B cell (primary cell): ENCODE measurements around the gene TRIM41. TPM values are rescaled to one million over a fixed set of nuclear protein-coding genes. Genes with fewer than 3 reads are reported as not detected.

ENCODE experiments used
- ATAC-seq: fragments of 200-7000 bp; cut with Tn5 transposase; one replicate; pipeline ENCODE4 v1.10.0; 2021; ENCODE audit warnings: low read depth, mild to moderate bottlenecking, moderate number of reproducible peaks, moderate library complexity
- CTCF ChIA-PET: fragments of 350-600 bp; sonication (Branson Sonifier 250); formaldehyde crosslinking; loops from one replicate; lab custom pipeline; 2021; ENCODE audit warnings: antibody characterized with exemption, inconsistent platforms; lab: Charles Lee
- POLR2A ChIA-PET: fragments of 350-600 bp; sonication (Branson Sonifier 250); formaldehyde crosslinking; loops from one replicate; lab custom pipeline; 2021; ENCODE audit warnings: antibody characterized with exemption; lab: Charles Lee
- DNase-seq: peaks from one replicate; pipeline ENCODE4 v3.0.0; 2013
- H2AFZ ChIP-seq: 2 replicates; pipeline ENCODE4 v1.6.1; 2012; ENCODE audit warnings: mild to moderate bottlenecking, low read depth, low read length; ENCODE audit not compliant: insufficient read depth, poor library complexity, severe bottlenecking
- H3K27ac ChIP-seq, 2 donors: 1 replicate in 1 of 2; 2 replicates in 1 of 2; pipeline ENCODE4 v1.5.1; 2012 to 2013; ENCODE audit warnings: low read length in 2 of 2, mild to moderate bottlenecking in 2 of 2, moderate library complexity in 1 of 2
- H3K27me3 ChIP-seq, 4 experiments: fragments of 200-600 bp in 1 of 4; sonication (generic) in 1 of 4; replicated peaks in 1 of 4; 1 replicate in 2 of 4; 2 replicates in 2 of 4; pipeline versions ENCODE4 v1.6.1 to v1.7.0; 2013 to 2016; ENCODE audit warnings: low read length in 3 of 4, mild to moderate bottlenecking in 2 of 4, mixed read lengths in 1 of 4, moderate library complexity in 1 of 4; ENCODE audit not compliant: insufficient read depth in 4 of 4, control insufficient read depth in 3 of 4; ENCODE audit errors: control extremely low read depth in 1 of 4
- H3K36me3 ChIP-seq, 2 experiments: replicated peaks in 1 of 2; 1 replicate in 1 of 2; 2 replicates in 1 of 2; pipeline versions ENCODE4 v1.6.1 to v1.7.1; 2013; ENCODE audit warnings: low read length in 1 of 2; ENCODE audit not compliant: insufficient read depth in 2 of 2, control insufficient read depth in 1 of 2; ENCODE audit errors: control extremely low read depth in 1 of 2, extremely low read depth in 1 of 2
- H3K4me1 ChIP-seq, 2 donors: fragments of 200-600 bp in 1 of 2; sonication (generic) in 1 of 2; 1 replicate in 1 of 2; 2 replicates in 1 of 2; pipeline versions ENCODE4 v1.5.1 to v1.6.1; 2013 to 2017; ENCODE audit warnings: low read length in 2 of 2; ENCODE audit not compliant: control insufficient read depth in 2 of 2, insufficient read depth in 2 of 2
- H3K4me2 ChIP-seq: replicated peaks from 2 replicates; pipeline ENCODE3; 2012; ENCODE audit warnings: mild to moderate bottlenecking, low read depth, low read length; ENCODE audit not compliant: poor library complexity, severe bottlenecking
- H3K4me3 ChIP-seq, 5 experiments: fragments of 200-600 bp in 1 of 5; sonication (generic) in 1 of 5; 1 replicate in 3 of 5; 2 replicates in 2 of 5; pipeline versions ENCODE4 v1.5.1 to v1.7.0; 2011 to 2016; ENCODE audit warnings: low read length in 4 of 5, mild to moderate bottlenecking in 4 of 5, low read depth in 2 of 5, control low read depth in 1 of 5, moderate library complexity in 1 of 5; ENCODE audit not compliant: insufficient read depth in 1 of 5; ENCODE audit errors: control extremely low read depth in 1 of 5, extremely low read depth in 1 of 5
- H3K79me2 ChIP-seq: fragments of 200-600 bp; sonication (generic); one replicate; pipeline ENCODE4 v1.6.0; 2016; ENCODE audit warnings: low read length; ENCODE audit not compliant: control insufficient read depth, insufficient read depth
- H3K9ac ChIP-seq: fragments of 200-600 bp; sonication (generic); 2 replicates; pipeline ENCODE4 v1.6.1; 2017; ENCODE audit warnings: mild to moderate bottlenecking, low read length, moderate library complexity
- H3K9me3 ChIP-seq, 3 donors: one replicate each; pipeline versions ENCODE4 v1.6.1 to v1.7.1; 2013; ENCODE audit warnings: low read length in 2 of 3; ENCODE audit not compliant: control insufficient read depth in 2 of 3, insufficient read depth in 1 of 3; ENCODE audit errors: control extremely low read depth in 1 of 3
- H4K20me1 ChIP-seq: 2 replicates; pipeline ENCODE4 v1.6.0; 2012; ENCODE audit warnings: mild to moderate bottlenecking, low read length; ENCODE audit not compliant: insufficient read depth, control insufficient read depth, poor library complexity, severe bottlenecking
- H3K27ac Mint-ChIP-seq: one replicate; pipeline ENCODE4 v1.8.0; 2021; ENCODE audit warnings: mixed read lengths
- H3K27me3 Mint-ChIP-seq: one replicate; pipeline ENCODE4 v1.8.0; 2021; ENCODE audit warnings: mixed read lengths
- H3K4me1 Mint-ChIP-seq: one replicate; pipeline ENCODE4 v1.8.0; 2021; ENCODE audit warnings: mixed read lengths
- H3K4me3 Mint-ChIP-seq: one replicate; pipeline ENCODE4 v1.8.0; 2021; ENCODE audit warnings: mixed read lengths
- H3K9me3 Mint-ChIP-seq: one replicate; pipeline ENCODE4 v1.8.0; 2022; ENCODE audit warnings: mixed read lengths; ENCODE audit not compliant: insufficient read depth
- EZH2 ChIP-seq: IDR thresholded peaks from 2 replicates; pipeline ENCODE4 v1.6.1; 2012; ENCODE audit warnings: borderline replicate concordance, low read depth, mild to moderate bottlenecking, moderate library complexity, low read length; ENCODE audit not compliant: insufficient read depth, poor library complexity, severe bottlenecking
- WGBS: methylation state at CpG from one replicate; pipeline ENCODE4 v1.1.5; 2013; ENCODE audit warnings: missing lambda C conversion rate; ENCODE audit not compliant: insufficient coverage; 5-methylcytosine and 5-hydroxymethylcytosine counted together
- intact Hi-C: fragments of 100-400 bp; cut with micrococcal nuclease; formaldehyde crosslinking; loops from one replicate; pipeline ENCODE4 v1.10.0; 2022
- polyA plus RNA-seq: library from polyadenylated mRNA; depleted of rRNA; stranded (reverse); fragments of >200 nt; gene quantifications from 2 replicates; pipeline ENCODE4 v1.2.3, GENCODE V29; 2012
- total RNA-seq, 2 donors: library from RNA; stranded (reverse); fragments of 120-200 nt in 1 of 2; gene quantifications; 1 replicate in 1 of 2; 2 replicates in 1 of 2; pipeline versions ENCODE4 v1.2.3 to v1.2.4, GENCODE V29; 2013 to 2022
- TF ChIP-seq, protein P1 (sequence below): fragments of 200-600 bp; IDR thresholded peaks from one replicate; pipeline ENCODE4 v1.8.0; 2022; ENCODE audit warnings: antibody characterized with exemption, mild to moderate bottlenecking

TRIM41 gene
- total and polyA plus RNA-seq, 2 donors (not counting 1 experiment from before 2014, with no cell fraction given): 28.4 to 44.3 TPM

DNA sequence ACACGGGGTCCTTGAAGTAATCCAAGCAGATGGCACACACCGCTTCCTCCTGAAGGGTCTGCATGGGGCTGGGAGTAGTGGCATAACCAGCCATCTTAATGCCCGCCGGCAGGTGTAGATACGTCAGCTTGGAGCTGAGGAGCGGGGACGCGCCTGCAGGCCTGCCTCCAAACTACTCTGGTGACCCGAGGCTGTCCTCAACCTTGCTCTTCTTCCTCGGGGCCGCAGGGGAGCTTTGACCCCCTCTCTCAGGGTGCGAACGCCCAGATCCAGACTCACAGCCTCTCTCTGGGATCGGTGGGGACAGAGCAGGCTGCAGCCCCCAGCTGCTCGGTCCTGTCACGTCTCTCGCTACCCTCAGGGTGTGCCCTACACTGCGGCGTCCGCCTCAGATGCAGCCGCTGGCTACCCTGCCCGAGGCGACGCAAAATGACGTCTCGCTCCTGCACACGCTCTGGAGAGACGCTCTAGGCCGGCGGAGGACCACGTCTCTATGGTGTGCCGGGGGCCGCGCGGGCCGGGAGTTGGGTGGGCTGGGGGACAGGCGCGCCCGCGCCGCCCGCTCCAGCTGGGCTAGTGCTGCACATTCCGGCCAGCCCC lies 37.7 kb downstream of the TRIM41 start, which contains the start of gene TRIM52:
Gene TRIM52, minus strand, starts transcription at position 424 of the 600 bp plus-strand sequence. Its CDS starts 330 bp downstream, at position 94.
- Mint-ChIP-seq H3K9me3 (no peaks in the 10 kb centered on the region), H3K4me3 (peak within 1 kb of the TSS; percentile 95), H3K27me3 (no peaks in the 10 kb centered on the region), H3K4me1 (peaks cover 51% of the 10 kb centered on the region), H3K27ac (peak within 1 kb of the TSS; percentile 97)
- Histone ChIP-seq H3K36me3 (peaks cover 5 to 10% of the 10 kb centered on the region in 2 experiments), H3K79me2 (peaks cover 77% of the 10 kb centered on the region), H3K9ac (peak within 1 kb of the TSS; percentile 100), H3K27ac (peak within 1 kb of the TSS; percentile 98), H2AFZ (peak within 1 kb of the TSS; percentile 98), H3K4me3 (peak within 1 kb of the TSS; percentile 67 to 99 (median 98)), H3K4me1 (peaks cover 22 to 38% of the 10 kb centered on the region in 2 donors), H3K27me3 (no peaks in the 10 kb centered on the region), H3K4me2 (peak within 1 kb of the TSS; percentile 96), H4K20me1 (peaks cover 13% of the 10 kb centered on the region), H3K9me3 (peaks cover 0 to 9% (median 0%) of the 10 kb centered on the region in 3 donors)
- ATAC-seq (peak; percentile 79), DNase-seq (peak; percentile 94)
- no peak for TF ChIP-seq EZH2
- TF ChIP-seq, protein P1, sequence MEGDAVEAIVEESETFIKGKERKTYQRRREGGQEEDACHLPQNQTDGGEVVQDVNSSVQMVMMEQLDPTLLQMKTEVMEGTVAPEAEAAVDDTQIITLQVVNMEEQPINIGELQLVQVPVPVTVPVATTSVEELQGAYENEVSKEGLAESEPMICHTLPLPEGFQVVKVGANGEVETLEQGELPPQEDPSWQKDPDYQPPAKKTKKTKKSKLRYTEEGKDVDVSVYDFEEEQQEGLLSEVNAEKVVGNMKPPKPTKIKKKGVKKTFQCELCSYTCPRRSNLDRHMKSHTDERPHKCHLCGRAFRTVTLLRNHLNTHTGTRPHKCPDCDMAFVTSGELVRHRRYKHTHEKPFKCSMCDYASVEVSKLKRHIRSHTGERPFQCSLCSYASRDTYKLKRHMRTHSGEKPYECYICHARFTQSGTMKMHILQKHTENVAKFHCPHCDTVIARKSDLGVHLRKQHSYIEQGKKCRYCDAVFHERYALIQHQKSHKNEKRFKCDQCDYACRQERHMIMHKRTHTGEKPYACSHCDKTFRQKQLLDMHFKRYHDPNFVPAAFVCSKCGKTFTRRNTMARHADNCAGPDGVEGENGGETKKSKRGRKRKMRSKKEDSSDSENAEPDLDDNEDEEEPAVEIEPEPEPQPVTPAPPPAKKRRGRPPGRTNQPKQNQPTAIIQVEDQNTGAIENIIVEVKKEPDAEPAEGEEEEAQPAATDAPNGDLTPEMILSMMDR: peak; percentile 17
- POLR2A ChIA-PET: interaction anchor here (0.7 to 3.1 kb wide), 13 partner anchors 12 to 457 kb away, joined by 3 to 63 read pairs (median 13); partner anchors contain the start of genes RACK1 and TRIM41
- intact Hi-C loops: loop anchor here (1.0 to 5.0 kb wide), 5 partner anchors 15 to 459 kb away; partner anchors contain the start of genes MGAT1 and TRIM41
- WGBS: under 1% methylated on average over 43 of the region's 43 CpGs
- CTCF ChIA-PET: interaction anchor here (0.8 to 4.0 kb wide), 11 partner anchors 10 to 101 kb away, joined by 3 to 28 read pairs (median 6); partner anchors contain the start of genes RACK1 and TRIM41
